ENCODE measurements around the gene EMSY. TPM values are rescaled to one million over a fixed set of nuclear protein-coding genes. Genes with fewer than 3 reads are reported as not detected.

Gene EMSY
- total and polyA plus RNA-seq, 2 of the 13 experiments (the other 11 are each of a cell fraction or from before 2014, with no cell fraction given) = 11.6 to 18.5 TPM

GRCh38 chr11:76444384-76445120 is at the start of gene EMSY (continued):
- TF ChIP-seq ZNF24 (IDR thresholded peaks at IDR 0.05) = no peak
- no peak for TF ChIP-seq JDP2 (CRISPR knock-in tag; IDR thresholded peaks at IDR 0.05; ENCODE audit: borderline replicate concordance)
- TF ChIP-seq ZNF367 (CRISPR knock-in tag; IDR thresholded peaks at IDR 0.05; ENCODE audit: borderline replicate concordance) = no peak
- peak; percentile 84; the same call in 1 of the 2 replicates for TF ChIP-seq KLF6 (CRISPR knock-in tag; IDR thresholded peaks at IDR 0.05)
- peak; percentile 31; the same call in 1 of the 2 replicates for TF ChIP-seq RAD21 (CRISPR knock-in tag; IDR thresholded peaks at IDR 0.05)
- TF ChIP-seq KLF11 (CRISPR knock-in tag; IDR thresholded peaks at IDR 0.05) = 0 out of 2 replicates have a peak, but pooled peaks have one; percentile 80
- TF ChIP-seq ZNF329 (CRISPR knock-in tag; IDR thresholded peaks at IDR 0.05; ENCODE audit: low read depth) = no peak
- no peak for TF ChIP-seq ARHGAP35 (CRISPR knock-in tag; IDR thresholded peaks at IDR 0.05; ENCODE audit: borderline replicate concordance)
- TF ChIP-seq MLX (CRISPR knock-in tag; IDR thresholded peaks at IDR 0.05) = peak; percentile 31; the same call in 1 of the 2 replicates
- no peak; the same call in 1 of the 2 replicates for TF ChIP-seq HNF4G (IDR thresholded peaks at IDR 0.05; ENCODE audit: borderline replicate concordance, low read depth, low read length)
- TF ChIP-seq HNF4G (CRISPR knock-in tag; IDR thresholded peaks at IDR 0.05; ENCODE audit: borderline replicate concordance, low read depth) = peak; percentile 10; the same call in 1 of the 2 replicates
- TF ChIP-seq MAX (IDR thresholded peaks at IDR 0.05) = peak; percentile 69
- TF ChIP-seq MTA3 (CRISPR knock-in tag; IDR thresholded peaks at IDR 0.05) = no peak
- no peak for TF ChIP-seq PHB2 (IDR thresholded peaks at IDR 0.05; ENCODE audit: partially characterized antibody)
- TF ChIP-seq GPN1 (CRISPR knock-in tag; IDR thresholded peaks at IDR 0.05; ENCODE audit: borderline replicate concordance) = no peak
- TF ChIP-seq ZBTB39 (CRISPR knock-in tag; IDR thresholded peaks at IDR 0.05) = no peak
- TF ChIP-seq ZNF891 (CRISPR knock-in tag; IDR thresholded peaks at IDR 0.05) = peak; percentile 77
- peak; percentile 88; the same call in 1 of the 2 replicates for TF ChIP-seq ZNF749 (CRISPR knock-in tag; IDR thresholded peaks at IDR 0.05; ENCODE audit: borderline replicate concordance)
- TF ChIP-seq ZNF382 (CRISPR knock-in tag; IDR thresholded peaks at IDR 0.05; ENCODE audit: borderline replicate concordance) = no peak
- peak; percentile 93 for TF ChIP-seq DMAP1 (CRISPR knock-in tag; IDR thresholded peaks at IDR 0.05)
- TF ChIP-seq KLF16 (CRISPR knock-in tag; IDR thresholded peaks at IDR 0.05) = peak in 1 of 2 experiments; percentile 76; a peak in 2 of 4 replicates
- TF ChIP-seq KMT2A (CRISPR knock-in tag; IDR thresholded peaks at IDR 0.05) = peak; percentile 93
- peak; percentile 36; the same call in 1 of the 2 replicates for TF ChIP-seq ZNF770 (CRISPR knock-in tag; IDR thresholded peaks at IDR 0.05)
- TF ChIP-seq ZNF776 (CRISPR knock-in tag; IDR thresholded peaks at IDR 0.05) = peak; percentile 64; the same call in 1 of the 2 replicates
- TF ChIP-seq IRF2 (CRISPR knock-in tag; IDR thresholded peaks at IDR 0.05) = peak; percentile 99
- TF ChIP-seq SALL2 (CRISPR knock-in tag; IDR thresholded peaks at IDR 0.05) = 0 out of 2 replicates have a peak, but pooled peaks have one; percentile 29
- peak; percentile 82 for TF ChIP-seq GABPB1 (CRISPR knock-in tag; IDR thresholded peaks at IDR 0.05)
- TF ChIP-seq ZNF3 (CRISPR knock-in tag; IDR thresholded peaks at IDR 0.05) = 0 out of 2 replicates have a peak, but pooled peaks have one; percentile 21
